GM18520 (cell line): ENCODE measurements around the gene CORO2B.

ENCODE experiments used
- ATAC-seq: cut with Tn5 transposase; IDR thresholded peaks from one replicate; pipeline ENCODE4 v1.9.1; 2021; ENCODE audit not compliant: unreplicated experiment

CORO2B gene

DNA sequence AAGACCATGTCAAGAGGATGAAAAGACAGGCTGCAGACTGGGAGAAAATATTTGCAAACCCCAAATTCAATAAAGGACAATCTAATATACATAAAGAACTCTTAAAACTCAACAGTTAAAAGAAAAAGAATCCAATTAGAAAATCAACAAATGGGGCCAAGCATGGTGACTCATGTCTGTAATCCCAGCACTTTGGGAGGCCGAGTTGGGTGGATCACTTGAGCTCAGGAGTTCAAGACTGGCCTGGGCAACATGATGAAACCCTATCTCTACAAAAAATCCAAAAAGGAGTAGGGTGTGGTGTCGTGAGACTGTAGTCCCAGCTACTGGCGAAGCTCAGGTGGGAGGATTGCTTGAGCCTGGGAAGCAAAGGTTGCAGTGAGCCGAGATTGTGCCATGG lies 184.3 kb downstream of the CORO2B start:
- no peak for ATAC-seq

DNA sequence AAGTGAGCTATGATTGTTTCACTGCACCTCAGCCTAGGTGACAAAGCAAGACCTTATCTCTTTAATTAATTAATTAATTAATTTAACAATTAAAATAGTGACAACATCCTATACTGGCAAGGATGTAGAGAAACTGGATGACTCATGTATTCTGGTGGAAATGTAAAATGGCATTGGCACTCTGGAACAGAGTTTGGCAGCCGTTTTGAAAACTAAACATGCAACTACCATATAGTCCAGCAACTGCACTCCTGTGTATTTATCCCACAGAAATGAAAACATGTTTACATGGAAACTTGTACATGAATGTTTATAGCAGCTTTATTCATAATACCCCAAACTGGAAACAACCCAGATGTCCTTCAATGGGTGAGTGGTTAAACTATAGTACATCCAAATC lies 185.3 kb downstream of the CORO2B start:
- no peak for ATAC-seq

DNA sequence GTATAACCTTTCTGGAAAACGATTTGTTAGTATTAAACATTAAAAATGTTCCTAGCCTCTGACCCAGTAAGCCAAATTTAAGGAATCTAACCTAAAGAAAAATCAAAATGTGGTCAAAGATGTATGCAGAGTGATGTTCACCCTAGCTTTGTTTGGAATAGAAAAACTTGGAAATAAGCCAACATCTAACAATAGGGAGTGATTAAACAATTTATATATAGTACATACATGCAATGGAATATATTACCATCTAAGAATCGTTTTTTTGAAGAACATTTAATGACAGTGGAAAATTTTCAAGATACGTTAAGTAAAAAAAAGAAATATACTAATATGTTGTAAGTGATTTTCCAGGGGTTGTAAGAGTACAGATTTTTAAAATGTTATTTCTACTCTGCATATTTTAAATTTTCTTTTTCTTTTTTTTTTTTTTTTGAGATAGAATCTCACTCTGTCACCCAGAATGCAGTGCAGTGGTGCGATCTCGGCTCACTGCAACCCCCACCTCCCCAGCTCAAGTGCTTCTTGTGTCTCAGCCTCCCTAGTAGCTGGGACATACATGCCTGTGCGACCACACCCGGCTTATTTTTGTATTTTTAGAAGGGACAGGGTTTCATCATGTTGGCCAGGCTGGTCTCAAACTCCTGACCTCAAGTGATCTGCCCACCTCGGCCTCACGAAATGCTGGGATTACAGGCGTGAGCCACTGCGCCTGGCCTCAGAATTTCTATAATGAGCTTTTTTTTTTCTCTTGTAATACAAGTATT lies 187.0 kb downstream of the CORO2B start:
- ATAC-seq: no peak

DNA sequence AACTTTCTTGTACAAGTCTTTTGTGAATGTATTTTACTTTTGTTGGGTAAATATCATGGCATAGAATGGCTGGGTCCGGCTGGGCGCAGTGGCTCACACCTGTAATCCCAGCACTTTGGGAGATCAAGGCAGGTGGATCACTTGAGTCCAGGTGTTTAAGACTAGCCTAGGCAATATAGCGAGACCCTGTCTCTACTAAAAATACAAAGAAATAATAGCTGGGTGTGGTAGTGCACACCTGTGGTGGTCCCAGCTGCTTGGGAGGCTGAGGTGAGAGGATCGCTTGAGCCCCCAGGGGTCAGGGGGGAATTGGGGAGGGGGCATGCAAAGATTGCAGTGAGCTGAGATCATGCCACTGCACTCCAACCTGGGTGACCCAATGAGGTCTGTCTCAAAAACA lies 189.0 kb downstream of the CORO2B start:
- ATAC-seq: no peak

DNA sequence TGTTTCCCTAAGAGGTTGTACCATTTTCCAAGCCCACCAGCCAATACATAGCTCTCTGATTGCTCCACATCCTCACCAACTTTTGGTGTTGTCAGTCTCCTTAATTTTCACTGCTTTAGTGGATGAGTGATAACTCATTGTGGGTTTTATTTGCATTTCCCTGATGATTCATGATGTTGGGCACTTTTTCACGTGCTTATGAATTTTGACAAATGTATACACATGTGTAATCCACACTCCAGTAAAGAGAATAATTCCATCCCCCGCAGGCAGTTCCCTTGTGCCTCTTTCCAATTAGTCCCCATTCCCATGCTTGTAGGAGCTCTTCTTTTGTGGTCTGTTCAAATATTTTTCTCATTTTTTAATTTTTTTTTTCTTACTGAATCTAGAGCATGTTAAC lies 189.5 kb downstream of the CORO2B start:
- no peak for ATAC-seq

DNA sequence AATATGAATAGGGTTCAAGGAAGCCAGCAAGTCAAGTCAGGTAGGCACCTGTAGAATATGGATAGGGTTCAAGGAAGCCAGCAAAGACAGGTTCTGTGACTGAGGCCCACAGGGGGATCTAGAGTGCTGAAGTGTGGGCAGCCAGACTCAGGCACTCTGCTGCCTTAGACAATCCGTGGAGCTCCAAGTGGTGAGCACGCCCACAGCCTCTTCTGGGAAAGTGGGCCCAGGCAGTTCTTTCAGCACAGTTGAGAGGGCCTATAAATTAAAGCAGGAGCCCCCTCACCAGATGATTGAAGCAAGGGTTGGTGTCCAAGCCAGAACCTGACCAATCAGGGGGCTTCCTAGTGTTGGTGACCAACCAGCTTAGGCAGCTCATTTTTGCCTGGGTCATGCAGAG lies 190.9 kb downstream of the CORO2B start:
- ATAC-seq: no peak

DNA sequence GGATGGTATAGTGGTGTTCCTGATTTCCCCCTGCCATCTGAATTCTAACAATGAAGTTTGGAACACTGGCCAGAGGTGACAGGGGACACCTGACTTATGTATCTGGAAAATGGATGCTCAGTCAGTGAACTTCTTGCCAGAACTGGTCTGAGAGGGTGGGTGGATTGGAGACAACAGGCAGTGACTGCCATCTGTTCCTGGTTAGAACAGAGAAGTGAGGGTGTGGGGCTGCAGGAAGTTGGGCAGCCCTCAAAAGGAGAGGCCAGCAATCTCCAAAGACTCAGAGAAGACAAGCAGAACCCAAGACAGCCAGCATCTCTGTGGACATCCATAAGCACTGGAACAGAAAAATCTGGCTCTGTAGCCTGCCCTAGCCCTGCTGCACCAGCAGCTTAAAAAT lies 191.4 kb downstream of the CORO2B start:
- ATAC-seq: no peak

DNA sequence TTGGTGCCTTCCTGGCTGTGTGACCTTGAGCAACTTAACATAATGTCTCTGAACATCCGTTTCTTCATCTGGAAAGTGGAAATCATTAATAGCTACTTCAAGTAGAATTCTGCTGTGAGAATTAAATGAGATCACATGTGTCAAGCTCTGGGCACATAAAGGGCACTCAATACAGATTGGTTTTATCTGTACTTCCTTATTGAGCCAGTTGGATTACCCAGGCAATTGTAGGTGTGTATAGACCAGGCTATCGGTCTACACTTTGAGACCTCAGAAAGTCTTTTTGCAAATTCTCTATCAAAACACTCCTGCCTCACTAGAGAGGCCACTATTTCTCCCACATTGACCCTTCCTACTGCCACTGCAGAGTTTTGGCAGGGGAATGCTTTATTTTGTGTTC lies 194.2 kb downstream of the CORO2B start:
- no peak for ATAC-seq

DNA sequence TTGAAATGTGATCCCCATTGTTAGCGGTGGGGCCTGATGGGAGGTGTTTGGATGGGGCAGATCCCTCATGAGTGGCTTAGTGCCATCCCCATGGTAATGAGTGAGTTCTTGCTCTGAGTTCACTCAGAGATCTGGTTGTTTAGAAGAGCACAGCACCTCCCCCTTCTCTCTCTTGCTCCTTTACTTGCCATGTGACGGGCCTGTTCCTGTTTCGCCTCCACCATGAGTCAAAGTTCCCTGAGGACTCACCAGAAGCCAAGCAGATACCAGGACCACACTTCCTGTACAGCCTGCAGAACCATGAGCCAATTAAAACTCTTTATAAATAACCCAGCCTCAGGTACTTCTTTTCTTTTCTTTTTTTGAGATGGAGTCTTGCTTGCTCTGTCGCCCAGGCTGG lies 195.3 kb downstream of the CORO2B start:
- ATAC-seq: no peak

DNA sequence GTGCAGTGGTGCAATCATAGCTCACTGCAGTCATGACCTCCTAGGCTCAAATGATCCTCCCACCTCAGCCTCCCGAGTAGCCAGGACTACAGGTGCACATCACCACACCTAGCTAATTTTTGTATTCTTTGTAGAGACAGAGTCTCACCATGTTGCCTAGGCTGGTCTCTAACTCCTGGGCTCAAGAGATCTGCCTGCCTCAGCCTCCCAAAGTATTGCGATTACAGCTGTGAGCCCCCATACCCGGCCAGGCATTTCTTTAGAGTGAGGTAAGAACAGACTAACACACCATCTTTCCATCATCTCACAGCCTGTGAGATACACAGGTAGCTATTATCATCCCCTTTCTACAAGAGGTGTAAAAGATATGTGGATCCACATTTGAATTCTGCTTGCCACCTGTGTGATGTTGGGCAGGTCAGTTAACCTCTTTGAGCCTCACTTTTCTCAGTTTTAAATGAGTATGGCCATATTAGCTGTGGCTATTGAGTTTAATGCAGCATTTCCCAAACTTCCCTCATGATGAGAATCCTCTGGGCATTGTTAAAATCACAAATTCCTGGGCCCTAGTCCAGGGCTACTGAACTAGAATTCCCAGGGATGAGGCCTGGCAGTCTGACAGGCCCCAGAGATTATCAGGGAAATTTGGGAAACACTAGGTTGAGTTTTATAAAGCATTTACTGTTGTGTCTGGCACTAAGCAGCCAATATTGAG lies 195.9 kb downstream of the CORO2B start:
- ATAC-seq: no peak

DNA sequence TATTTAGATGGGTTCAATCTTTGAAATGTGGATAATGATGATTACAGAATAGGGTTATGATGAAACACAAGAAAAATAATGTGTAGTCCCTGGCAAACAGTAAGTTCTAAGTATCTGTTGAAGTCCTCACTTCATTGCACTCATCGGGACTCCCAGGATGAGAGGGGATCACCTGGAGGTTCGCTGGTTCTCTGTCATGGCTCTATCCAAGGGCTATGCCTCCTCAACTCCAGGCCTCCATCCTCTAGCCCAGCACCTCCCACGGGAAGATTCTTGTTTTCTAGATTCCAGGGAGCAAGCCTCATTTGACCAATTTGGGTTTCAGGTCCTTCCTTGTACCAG lies 196.4 kb downstream of the CORO2B start:
- no peak for ATAC-seq

DNA sequence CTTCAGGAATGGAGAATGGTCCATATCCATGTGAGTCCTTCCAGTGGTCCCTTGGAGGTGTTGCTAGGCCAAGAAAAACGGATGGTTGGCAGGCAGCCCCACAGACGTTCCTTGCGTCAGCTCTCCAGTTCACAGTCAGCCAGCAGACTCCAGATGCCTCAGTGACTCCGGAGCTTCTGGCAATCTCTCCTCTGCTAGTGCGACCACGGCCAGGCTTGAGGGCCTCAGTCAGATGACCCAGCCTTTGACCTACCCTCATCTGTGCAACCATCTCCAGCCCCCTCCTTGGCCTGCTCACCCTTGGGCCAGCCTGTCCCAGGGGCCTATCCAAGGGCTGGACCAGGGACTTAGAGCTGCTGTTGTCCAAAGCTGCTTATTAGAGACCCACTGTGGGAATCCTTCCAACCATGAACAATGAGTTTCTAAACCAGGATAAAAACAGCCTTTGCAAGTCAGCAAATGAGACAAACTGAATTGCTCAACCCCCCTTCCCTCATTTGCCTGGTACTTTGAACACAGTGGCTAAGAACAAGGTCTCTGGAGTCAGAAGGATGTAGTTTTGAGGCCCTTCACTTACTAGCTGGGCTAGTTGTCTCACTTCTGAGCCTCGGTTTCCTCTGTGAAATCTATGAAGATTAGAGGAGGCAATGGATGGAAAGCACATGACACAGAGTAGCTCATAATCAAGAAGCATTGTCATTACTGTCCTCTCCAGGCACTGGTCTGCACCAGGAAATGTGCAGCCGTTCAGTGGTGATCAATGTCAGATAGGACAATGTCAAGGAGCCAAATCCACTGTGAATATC lies 197.1 kb downstream of the CORO2B start:
- no peak for ATAC-seq

DNA sequence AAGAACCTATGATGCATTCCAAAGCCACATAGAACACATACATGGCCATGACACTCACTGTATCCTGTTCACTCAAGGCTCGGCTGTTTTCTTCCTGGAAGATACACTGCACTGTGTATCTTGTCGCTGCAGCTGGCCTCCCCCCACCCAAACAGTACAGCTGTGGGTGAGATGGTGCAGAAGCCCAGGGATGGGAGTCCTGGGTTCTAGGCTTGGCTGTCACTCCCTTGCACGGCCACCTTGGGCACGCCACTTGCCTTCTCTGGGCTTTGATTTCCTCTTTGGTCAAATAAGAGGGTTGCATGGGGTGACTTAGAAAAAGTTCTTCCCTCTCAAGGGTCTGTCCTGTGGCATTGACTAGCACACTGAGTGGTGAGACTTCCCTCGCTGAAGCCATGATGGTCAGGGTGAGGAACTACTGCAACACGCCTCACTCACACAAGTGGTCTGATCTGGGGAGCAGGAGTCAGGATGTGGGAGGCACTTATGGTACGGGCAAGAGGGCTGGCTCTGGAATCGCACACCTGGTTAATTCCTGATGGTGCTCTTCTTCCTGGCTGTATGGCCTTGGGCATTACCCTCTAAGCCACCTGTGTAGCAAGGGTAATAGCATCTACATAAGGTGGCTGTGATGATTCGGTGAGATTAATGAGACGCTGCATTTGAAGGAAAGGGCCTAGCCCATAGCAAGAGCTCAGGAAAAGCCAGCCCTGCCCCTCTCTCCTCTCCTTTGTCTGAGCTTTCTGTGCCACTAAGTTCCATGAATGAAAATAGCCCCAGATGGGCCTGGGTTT lies 197.9 kb downstream of the CORO2B start:
- ATAC-seq: no peak
